Measurements from ENCODE around the gene SYNDIG1.

GRCh38 chr20:24603454-24603853, 134.0 kb downstream of the SYNDIG1 start:
- no peak for TF ChIP-seq POLR2AphosphoS5 (IDR thresholded peaks at IDR 0.05; ENCODE audit: borderline replicate concordance, low read depth, low read length)
- no peak for TF ChIP-seq EZH2 (IDR thresholded peaks at IDR 0.05)
- no peak for TF ChIP-seq FOXP2 (optimal IDR thresholded peaks at IDR 0.05; ENCODE audit: control extremely low read depth, extremely low read length, insufficient read depth)
